Measurements from ENCODE around the gene SYVN1.
A peak's percentile ranks its signal among the peaks of the same experiment; 100 is the strongest.

SYVN1 gene

DNA sequence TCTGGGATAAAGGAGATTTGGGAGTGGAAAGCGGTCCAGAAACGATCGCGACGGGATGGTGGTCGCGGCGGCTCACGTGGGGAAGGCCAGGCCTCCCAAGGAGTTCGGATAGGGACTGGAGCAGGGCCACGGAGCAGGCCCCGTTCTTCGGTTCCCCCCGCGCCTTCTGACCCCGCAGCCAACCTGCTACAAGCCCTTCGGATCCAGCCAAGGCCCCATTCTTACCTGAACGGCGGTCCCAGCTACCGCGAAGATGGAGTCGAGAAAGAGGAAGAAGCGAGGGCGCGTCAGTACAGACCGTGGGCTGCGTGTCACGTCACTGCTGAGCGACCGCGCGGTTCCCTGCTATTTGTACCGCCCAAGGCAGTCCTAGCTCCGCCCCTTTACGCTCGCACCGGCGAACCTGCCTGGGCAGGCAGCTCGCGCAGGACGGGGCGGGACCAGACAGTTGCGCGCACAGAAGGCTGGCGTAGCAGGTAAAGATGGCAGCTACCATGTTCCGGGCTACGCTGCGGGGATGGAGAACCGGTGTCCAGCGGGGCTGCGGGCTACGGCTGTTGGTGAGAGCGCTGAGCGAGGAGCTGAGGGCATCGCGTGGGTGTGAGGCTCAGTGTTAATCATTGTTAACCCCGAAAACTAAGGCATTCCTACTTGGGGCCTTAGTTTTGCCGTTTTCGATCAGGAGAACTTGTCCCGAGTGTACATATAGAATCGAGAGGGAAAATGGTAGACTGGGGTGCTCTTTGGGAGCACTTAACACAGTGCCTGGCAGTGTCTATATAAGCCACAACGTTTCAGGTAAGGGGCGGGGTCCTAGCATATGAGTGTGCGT, 12.2 kb downstream of the SYVN1 start, which contains the start of the genes FAU and MRPL49 (continued):
- TF ChIP-seq ZBTB11 (tag by site-specific recombination; conservative IDR thresholded peaks at IDR 0.05; ENCODE audit: low read depth) (peak; percentile 43), ZNF530 (tag by site-specific recombination; IDR thresholded peaks at IDR 0.05; ENCODE audit: low read depth) (no peak), ZNF114 (tag by site-specific recombination; IDR thresholded peaks at IDR 0.05) (no peak), ZNF37A (tag by site-specific recombination; IDR thresholded peaks at IDR 0.05) (no peak), HOXD13 (CRISPR knock-in tag; IDR thresholded peaks at IDR 0.05; ENCODE audit: borderline replicate concordance) (no peak), ZNF214 (tag by site-specific recombination; IDR thresholded peaks at IDR 0.05; ENCODE audit: borderline replicate concordance) (no peak), ZNF654 (tag by site-specific recombination; IDR thresholded peaks at IDR 0.05; ENCODE audit: low read depth) (no peak), KLF17 (tag by site-specific recombination; IDR thresholded peaks at IDR 0.05) (0 out of 2 replicates have a peak, but pooled peaks have one; percentile 31)
- TF ChIP-seq, protein P1, sequence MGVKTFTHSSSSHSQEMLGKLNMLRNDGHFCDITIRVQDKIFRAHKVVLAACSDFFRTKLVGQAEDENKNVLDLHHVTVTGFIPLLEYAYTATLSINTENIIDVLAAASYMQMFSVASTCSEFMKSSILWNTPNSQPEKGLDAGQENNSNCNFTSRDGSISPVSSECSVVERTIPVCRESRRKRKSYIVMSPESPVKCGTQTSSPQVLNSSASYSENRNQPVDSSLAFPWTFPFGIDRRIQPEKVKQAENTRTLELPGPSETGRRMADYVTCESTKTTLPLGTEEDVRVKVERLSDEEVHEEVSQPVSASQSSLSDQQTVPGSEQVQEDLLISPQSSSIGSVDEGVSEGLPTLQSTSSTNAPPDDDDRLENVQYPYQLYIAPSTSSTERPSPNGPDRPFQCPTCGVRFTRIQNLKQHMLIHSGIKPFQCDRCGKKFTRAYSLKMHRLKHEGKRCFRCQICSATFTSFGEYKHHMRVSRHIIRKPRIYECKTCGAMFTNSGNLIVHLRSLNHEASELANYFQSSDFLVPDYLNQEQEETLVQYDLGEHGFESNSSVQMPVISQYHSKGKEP (tag by site-specific recombination; IDR thresholded peaks at IDR 0.05), result no peak

GRCh38 chr11:65121447-65121864, 12.9 kb downstream of the SYVN1 start:
- POLR2A ChIA-PET, result interaction anchor here (0.7 to 3.2 kb wide), 20 partner anchors 9 to 343 kb away, joined by 3 to 57 read pairs (median 6); partner anchors contain the start of genes ARL2, CAPN1, CDCA5 and NEAT1
- peak overlapping the region; percentile 72 for H3K4me3 ChIP-seq (ENCODE audit: low read depth, low read length)
- H3K36me3 ChIP-seq (ENCODE audit: control insufficient read depth in 2 of 2, insufficient read depth in 1 of 2, low read length in 2 of 2), result peaks cover 3 to 61% of the 10 kb centered on the region in 2 experiments; a peak in 2 of 3 replicates
- H3K4me1 ChIP-seq (ENCODE audit: control insufficient read depth, insufficient read depth, low read length), result peaks cover 3% of the 10 kb centered on the region; the same call in 1 of the 2 replicates
- TF ChIP-seq PRDM10 (tag by site-specific recombination; IDR thresholded peaks at IDR 0.05) (peak; percentile 39; the same call in 1 of the 2 replicates), ZNF670 (tag by site-specific recombination; IDR thresholded peaks at IDR 0.05; ENCODE audit: low read depth) (no peak)
- peak overlapping the region; percentile 55; the same call in 1 of the 2 replicates for H3K27ac ChIP-seq (ENCODE audit: extremely low read depth, low read depth, low read length)
- CTCF ChIA-PET, result interaction anchor here (0.7 to 3.4 kb wide), 6 partner anchors 10 to 234 kb away, joined by 3 to 37 read pairs (median 4); partner anchors contain the start of genes CDC42EP2 and TM7SF2
- H3K9me3 ChIP-seq (ENCODE audit: control insufficient read depth, insufficient read depth, low read depth, low read length), result no peaks in the 10 kb centered on the region

All from HEK293 (cell line).